Fibroblast of pulmonary artery (primary cell): ENCODE data around the gene CEBPA.

Experiments
- DNase-seq: peaks from one replicate; pipeline ENCODE4 v3.0.0-alpha.2; 2010; ENCODE audit warnings: low read depth
- H3K4me3 ChIP-seq: replicated peaks from 2 replicates; pipeline ENCODE4 v1.5.1; 2011; ENCODE audit warnings: low read depth, mild to moderate bottlenecking, control low read depth, low read length, moderate library complexity
- TF ChIP-seq, protein P1 (sequence below): IDR thresholded peaks from 2 replicates; pipeline ENCODE4 v1.5.1; 2011; ENCODE audit warnings: mild to moderate bottlenecking, control low read depth, low read length, inconsistent platforms; ENCODE audit errors: missing control alignments

Gene CEBPA

GRCh38 chr19:33312065-33312464 is 9.7 kb upstream of the CEBPA start:
- no peak for DNase-seq
- TF ChIP-seq, protein P1, sequence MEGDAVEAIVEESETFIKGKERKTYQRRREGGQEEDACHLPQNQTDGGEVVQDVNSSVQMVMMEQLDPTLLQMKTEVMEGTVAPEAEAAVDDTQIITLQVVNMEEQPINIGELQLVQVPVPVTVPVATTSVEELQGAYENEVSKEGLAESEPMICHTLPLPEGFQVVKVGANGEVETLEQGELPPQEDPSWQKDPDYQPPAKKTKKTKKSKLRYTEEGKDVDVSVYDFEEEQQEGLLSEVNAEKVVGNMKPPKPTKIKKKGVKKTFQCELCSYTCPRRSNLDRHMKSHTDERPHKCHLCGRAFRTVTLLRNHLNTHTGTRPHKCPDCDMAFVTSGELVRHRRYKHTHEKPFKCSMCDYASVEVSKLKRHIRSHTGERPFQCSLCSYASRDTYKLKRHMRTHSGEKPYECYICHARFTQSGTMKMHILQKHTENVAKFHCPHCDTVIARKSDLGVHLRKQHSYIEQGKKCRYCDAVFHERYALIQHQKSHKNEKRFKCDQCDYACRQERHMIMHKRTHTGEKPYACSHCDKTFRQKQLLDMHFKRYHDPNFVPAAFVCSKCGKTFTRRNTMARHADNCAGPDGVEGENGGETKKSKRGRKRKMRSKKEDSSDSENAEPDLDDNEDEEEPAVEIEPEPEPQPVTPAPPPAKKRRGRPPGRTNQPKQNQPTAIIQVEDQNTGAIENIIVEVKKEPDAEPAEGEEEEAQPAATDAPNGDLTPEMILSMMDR: no peak
- H3K4me3 ChIP-seq: no peak overlapping the region

DNA sequence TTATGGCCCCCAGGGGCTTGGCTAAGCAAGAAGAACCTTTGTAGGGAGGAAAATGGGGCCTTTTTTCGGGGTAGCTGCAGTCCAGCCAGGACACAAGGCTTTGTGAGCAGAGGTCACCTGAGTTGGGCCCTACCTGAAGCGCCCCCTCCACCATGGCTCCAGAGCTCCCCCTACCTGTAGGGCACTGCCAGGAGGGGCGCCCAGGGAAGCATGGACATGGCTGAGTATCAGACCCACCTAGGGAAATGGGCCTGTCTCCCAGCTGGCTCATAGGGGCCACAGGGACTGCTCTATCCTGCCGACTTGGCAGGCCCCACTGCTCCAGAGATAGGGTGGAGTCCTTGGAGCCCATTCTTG is 9.0 kb upstream of the CEBPA start:
- TF ChIP-seq, protein P1: no peak
- H3K4me3 ChIP-seq: no peak overlapping the region
- no peak for DNase-seq

DNA sequence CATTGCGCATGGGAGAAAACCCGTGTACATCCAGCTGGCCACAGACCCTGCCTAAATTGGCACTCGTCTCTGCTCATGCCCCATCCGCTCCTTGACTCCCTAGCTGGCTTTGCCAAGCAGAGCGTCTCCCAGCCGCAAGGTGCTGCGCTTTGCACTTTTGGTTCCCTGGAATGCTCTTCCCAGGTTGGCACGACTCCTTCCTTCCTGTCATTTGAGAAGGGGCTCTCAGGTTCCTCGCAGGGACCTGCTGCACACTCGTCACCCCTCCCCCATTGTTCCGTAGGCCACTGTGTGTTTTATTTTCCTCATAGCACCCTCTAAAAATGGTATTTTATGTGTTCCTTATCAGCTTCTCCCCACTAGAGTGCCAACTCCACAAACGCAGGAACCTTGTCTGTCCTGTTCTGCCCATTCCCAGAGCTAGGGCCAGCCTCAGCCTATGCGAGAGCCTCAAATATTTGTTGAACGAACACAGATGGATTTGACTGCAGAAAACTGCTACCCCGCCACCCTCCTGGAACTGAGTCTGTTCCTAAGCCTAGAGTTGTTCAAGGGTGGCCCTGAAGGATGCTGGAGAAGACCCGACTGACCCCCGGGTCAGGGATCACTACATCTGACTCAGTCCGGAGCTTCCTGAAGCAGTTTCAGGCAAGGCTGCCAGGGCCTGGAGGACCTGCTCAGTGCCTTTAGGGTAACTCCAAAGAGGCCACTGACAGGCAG is 8.4 kb upstream of the CEBPA start:
- DNase-seq: no peak
- TF ChIP-seq, protein P1: no peak
- no peak overlapping the region for H3K4me3 ChIP-seq

DNA sequence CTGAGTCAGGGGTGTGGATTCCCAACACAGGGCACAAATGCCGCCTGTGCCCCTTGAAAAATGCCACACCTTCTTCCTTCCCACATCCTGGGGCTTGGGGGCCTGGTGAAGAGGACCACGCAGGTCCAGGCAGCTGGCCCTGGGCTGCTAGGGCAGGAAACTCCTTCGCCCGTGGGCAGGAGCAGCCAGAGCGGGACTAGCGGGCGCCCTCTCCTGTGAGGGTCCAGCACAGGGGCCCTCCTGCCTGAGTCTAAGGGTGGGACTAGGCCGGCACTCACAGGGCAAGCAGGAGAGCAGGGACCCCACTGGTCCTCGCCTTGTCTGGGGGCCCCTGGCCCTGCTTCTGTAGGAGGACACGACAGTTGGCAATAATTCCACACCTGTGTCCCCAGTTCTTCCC is 7.5 kb upstream of the CEBPA start:
- no peak for DNase-seq
- no peak overlapping the region for H3K4me3 ChIP-seq
- TF ChIP-seq, protein P1: no peak

DNA sequence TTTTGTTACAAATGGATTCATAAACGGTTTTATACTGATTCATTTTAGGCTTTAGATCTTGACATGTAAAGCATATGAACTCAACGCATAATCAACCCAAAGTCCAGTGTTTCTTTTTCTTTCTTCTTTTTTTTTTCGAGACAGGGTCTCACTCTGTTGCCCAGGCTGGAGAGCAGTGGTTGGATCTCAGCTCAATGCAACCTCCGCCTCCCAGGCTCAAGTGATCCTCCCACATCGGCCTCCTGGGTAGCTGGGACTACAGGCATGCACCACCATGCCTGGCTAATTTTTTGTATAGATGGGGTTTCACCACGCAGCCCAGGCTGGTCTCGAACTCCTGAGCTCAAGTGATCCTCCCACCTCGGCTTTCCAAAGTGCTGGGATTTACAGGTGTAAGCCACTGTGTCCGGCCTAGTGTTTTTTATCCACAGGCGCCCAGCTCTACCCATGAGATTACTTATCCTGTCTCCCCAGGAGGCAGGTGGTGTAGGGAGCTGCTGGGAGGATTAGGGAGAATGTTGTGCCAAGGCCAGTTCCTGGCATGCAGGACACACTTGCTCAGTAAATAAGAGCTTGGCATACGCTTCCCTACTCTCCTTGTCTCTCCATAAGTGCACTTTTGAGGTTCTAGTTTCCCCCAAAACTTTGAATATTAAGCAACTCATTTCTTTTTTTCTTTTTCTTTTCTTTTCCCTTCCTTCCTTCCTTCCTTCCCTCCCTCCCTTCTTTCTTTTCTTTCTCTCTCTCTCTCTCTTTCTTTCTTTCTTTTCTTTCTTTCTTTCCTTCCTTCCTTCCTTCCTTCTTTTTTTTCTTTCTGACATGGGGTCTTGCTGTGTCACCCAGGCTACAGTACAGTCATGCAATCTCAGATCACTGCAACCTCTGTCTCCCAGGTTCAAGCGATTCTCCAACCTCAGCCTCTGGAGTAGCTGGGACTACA is 4.8 kb upstream of the CEBPA start:
- DNase-seq: no peak
- TF ChIP-seq, protein P1: no peak
- H3K4me3 ChIP-seq: no peak overlapping the region

- DNase-seq: no peak
- TF ChIP-seq, protein P1: no peak
- H3K4me3 ChIP-seq: no peak overlapping the region
Observed at GRCh38 chr19:33306191-33306590, 3.9 kb upstream of the CEBPA start.
